ENCODE results near the gene DESI2.

Gene DESI2

DNA sequence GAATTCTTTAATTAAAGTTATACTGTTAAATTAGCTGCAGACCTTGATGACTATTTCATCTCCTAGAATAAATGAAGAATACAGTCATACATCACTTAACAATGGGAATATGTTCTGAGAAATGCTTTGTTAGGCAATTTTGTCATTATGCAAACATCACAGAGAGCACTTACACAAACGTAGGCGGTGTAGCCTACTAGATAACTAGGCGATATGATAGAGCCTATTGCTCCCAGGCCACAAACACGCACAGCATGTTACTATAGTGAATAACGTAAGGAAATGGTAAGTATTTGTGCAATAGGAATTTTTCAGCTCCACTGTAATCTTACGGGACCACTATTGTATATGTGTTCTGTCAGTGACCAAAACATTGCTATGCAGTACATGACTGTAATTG, 37.6 kb upstream of the DESI2 start:
- H3K27ac ChIP-seq: no peak overlapping the region
- H3K27me3 ChIP-seq: no peaks in the 10 kb centered on the region
- H3K4me3 ChIP-seq (ENCODE audit: low read depth in 1 of 2, low read length in 1 of 2): no peak overlapping the region
- no peaks in the 10 kb centered on the region for H3K36me3 ChIP-seq
- TF ChIP-seq, protein P1, sequence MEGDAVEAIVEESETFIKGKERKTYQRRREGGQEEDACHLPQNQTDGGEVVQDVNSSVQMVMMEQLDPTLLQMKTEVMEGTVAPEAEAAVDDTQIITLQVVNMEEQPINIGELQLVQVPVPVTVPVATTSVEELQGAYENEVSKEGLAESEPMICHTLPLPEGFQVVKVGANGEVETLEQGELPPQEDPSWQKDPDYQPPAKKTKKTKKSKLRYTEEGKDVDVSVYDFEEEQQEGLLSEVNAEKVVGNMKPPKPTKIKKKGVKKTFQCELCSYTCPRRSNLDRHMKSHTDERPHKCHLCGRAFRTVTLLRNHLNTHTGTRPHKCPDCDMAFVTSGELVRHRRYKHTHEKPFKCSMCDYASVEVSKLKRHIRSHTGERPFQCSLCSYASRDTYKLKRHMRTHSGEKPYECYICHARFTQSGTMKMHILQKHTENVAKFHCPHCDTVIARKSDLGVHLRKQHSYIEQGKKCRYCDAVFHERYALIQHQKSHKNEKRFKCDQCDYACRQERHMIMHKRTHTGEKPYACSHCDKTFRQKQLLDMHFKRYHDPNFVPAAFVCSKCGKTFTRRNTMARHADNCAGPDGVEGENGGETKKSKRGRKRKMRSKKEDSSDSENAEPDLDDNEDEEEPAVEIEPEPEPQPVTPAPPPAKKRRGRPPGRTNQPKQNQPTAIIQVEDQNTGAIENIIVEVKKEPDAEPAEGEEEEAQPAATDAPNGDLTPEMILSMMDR (IDR thresholded peaks at IDR 0.05): no peak
- H3K4me1 ChIP-seq (ENCODE audit: control insufficient read depth in 1 of 2, insufficient read depth in 1 of 2, low read depth in 1 of 2, low read length in 1 of 2): no peaks in the 10 kb centered on the region
- H3K9me3 ChIP-seq: no peaks in the 10 kb centered on the region

DNA sequence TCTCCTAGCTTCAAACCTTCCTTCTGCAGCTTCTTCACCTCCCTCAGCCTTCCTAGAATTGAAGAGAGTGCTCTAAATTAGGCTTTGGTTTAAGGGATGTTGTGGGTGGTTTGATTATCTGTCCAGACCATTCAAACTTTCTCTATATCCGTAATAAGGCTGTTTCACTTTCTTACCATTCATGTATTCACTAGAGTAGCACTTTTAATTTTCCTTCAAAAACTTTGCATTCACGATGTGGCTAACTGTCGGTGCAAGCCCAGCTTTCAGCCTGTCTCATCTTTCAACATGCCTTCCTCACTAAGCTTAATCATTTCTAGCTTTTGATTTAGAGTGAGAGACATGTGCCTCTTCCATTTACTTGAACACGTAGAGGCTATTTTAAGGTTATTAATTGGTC, 26.2 kb upstream of the DESI2 start:
- H3K36me3 ChIP-seq: no peaks in the 10 kb centered on the region
- TF ChIP-seq, protein P1 (IDR thresholded peaks at IDR 0.05): no peak
- no peaks in the 10 kb centered on the region for H3K9me3 ChIP-seq

DNA sequence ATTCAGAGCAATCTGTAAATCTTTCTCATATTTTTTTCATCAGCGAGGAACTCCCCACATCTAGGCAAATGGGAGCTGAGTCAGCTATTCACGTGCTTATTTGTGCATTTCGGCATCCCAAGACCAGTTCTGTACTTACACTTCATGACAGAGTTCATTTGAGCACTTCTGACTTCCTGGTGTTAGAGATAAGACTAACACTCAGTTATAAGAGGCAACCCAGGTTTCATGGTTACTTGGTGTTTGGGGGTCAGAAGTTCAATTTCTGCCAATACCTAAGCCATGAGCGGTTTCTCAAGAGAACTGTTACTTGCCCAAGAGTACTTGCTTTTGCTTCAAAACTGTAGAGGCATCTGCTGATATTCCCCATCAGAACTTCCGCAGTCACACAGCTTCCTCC, 24.1 kb upstream of the DESI2 start:
- no peaks in the 10 kb centered on the region for H3K27me3 ChIP-seq
- no peak overlapping the region for H3K27ac ChIP-seq
- H3K9me3 ChIP-seq: no peaks in the 10 kb centered on the region
- no peaks in the 10 kb centered on the region for H3K36me3 ChIP-seq
- no peak overlapping the region for H3K4me3 ChIP-seq (ENCODE audit: low read depth in 1 of 2, low read length in 1 of 2)
- TF ChIP-seq, protein P1 (IDR thresholded peaks at IDR 0.05): no peak
- H3K4me1 ChIP-seq (ENCODE audit: control insufficient read depth in 1 of 2, insufficient read depth in 1 of 2, low read depth in 1 of 2, low read length in 1 of 2): no peaks in the 10 kb centered on the region

More for the DNA sequence above, 26.2 kb upstream of the DESI2 start:
- H3K27me3 ChIP-seq: no peaks in the 10 kb centered on the region
- H3K27ac ChIP-seq: no peak overlapping the region
- no peak overlapping the region for H3K4me3 ChIP-seq (ENCODE audit: low read depth in 1 of 2, low read length in 1 of 2)
- no peaks in the 10 kb centered on the region for H3K4me1 ChIP-seq (ENCODE audit: control insufficient read depth in 1 of 2, insufficient read depth in 1 of 2, low read depth in 1 of 2, low read length in 1 of 2)

DNA sequence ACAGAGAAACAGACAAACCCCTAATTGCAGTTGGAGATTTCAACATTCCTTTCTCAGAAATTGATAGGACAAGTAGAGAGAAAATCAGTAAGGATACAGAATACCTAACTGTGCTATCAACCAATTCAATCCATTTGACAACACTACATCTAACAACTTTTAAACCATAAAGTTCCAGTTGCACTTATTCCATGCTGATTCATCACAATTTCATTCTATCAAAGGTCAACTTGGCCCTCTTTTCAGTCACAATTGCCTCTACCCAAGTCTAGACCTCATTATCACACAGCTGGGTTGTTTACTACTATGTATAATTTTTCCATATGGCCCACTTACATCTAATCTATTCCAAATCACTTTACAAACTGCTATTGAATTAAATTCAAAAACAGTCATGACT, 19.8 kb upstream of the DESI2 start:
- no peaks in the 10 kb centered on the region for H3K27me3 ChIP-seq
- no peaks in the 10 kb centered on the region for H3K36me3 ChIP-seq
- H3K4me1 ChIP-seq (ENCODE audit: control insufficient read depth in 1 of 2, insufficient read depth in 1 of 2, low read depth in 1 of 2, low read length in 1 of 2): no peaks in the 10 kb centered on the region
- H3K4me3 ChIP-seq (ENCODE audit: low read depth in 1 of 2, low read length in 1 of 2): no peak overlapping the region
- no peak overlapping the region for H3K27ac ChIP-seq
- TF ChIP-seq, protein P1 (IDR thresholded peaks at IDR 0.05): no peak
- H3K9me3 ChIP-seq: no peaks in the 10 kb centered on the region

DNA sequence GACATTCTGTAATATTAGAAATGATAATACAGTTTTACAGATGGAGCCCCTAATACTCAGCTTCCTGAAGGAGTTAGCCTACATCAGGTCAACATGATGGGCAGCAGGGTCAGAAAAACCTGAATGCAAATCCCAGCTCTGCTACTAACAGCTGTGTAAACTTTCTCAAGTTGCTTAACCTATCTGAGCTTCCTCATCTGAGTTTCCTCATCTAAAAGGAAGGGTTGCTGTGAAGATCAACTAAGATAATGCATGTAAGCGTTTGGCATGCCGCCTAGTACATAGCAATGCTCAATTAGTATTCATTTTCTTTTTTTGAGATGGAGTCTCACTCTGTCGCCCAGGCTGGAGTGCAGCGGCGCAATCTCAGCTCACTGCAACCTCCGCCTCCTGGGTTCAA, 18.4 kb upstream of the DESI2 start:
- no peak overlapping the region for H3K4me3 ChIP-seq (ENCODE audit: low read depth in 1 of 2, low read length in 1 of 2)
- H3K4me1 ChIP-seq (ENCODE audit: control insufficient read depth in 1 of 2, insufficient read depth in 1 of 2, low read depth in 1 of 2, low read length in 1 of 2): no peaks in the 10 kb centered on the region
- H3K9me3 ChIP-seq: no peaks in the 10 kb centered on the region
- no peaks in the 10 kb centered on the region for H3K27me3 ChIP-seq
- H3K27ac ChIP-seq: no peak overlapping the region
- H3K36me3 ChIP-seq: no peaks in the 10 kb centered on the region
- TF ChIP-seq, protein P1 (IDR thresholded peaks at IDR 0.05): no peak
